DMS53 treated with DMSO at 0.1 percent for 48 hours (cell line): ENCODE measurements around the gene FKBP6.
"Not testable (repeated sequence)": the region's sequence is repeated elsewhere in the genome, so short reads cannot be mapped to it uniquely, and the experiment has no call there.

ENCODE experiments used
- DNase-seq: peaks from one replicate; lab custom pipeline; 2025; ENCODE audit not compliant: unreplicated experiment; lab: John Stamatoyannopoulos, UW

FKBP6 gene

GRCh38 chr7:73387908-73388414, 60.0 kb downstream of the FKBP6 start:
- no peak for DNase-seq

DNA sequence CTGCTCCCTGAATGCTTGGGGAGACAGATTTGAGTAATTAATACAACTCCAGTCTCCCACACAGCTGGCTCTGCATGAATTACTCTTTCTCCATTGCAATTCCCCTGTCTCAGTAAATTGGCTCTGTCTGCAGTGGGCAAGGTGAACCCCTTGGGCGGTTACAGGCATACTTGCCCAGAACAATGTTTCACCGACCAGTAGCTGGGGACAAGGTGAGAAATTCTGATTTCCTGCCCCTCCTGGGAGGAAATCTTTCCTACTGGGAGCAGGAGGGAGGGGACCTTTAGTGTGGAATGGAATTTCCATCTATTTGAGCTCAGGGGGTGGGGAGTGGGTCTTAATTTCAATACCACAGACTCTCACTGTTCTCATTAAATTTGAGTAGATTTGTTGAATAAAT, 63.4 kb downstream of the FKBP6 start:
- DNase-seq, result no peak

DNA sequence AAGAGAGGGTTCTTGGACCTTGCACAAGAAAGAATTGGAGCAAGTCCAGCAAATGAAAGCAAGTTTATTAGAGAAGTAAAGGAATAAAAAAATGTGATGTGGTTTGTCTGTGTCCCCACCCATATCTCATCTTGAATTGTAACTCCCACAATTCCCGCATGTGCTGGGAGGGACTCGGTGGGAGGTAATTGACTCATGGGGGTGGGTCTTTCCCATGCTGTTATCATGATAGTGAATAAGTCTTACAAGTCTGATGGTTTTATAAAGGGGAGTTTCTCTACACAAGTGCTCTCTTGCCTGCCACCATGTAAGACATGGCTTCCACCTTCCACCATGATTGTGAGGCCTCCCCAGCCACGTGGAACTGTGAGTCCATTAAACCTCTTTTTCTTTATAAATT, 66.5 kb downstream of the FKBP6 start:
- DNase-seq, result no peak

DNA sequence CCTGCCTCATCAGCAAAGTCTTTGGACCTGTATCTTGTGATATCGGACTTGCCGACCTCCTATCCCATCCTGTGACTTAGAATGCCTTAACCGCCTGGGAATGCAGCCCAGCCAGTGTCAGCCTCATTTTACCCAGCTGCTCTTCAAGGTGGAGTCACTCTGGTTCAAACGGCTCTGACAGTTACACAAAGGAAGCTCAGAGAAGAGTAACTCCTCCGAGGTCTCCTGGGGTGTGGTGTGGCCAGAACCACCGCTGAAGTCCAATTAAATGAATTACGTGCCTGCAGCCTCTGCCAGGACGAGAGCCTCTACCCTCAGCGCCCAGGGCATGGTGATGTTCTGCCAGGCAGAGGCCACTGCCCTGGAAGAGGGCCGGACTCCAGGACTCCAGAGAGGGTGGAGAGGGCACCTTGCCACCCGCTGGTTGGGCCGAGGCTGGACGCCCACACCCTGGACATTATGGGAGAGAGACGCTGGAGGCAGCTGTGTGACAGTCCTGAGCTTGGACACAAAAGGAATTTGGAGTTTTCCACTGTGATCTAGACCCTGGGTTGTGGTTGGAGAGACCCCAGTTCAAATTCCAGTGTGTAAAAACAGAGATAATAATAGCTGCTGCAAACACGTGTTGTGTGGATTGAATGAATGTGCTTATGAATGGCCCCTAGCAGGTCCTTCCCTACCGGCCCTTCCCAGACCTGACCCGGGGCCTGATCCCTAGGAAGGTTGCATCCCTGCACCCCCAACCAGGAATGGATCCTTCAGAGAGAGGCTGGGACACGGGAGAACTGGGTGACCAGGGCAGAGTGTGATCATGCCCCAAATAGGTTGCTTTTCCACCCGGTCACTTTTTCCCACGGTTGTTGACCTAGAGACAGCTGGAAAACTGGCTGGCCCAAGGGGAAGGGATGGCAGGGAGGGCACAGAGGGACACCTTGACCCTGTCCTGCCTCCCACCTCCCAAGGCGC, 67.9 kb downstream of the FKBP6 start:
- DNase-seq, result no peak

GRCh38 chr7:73397521-73398281, 69.7 kb downstream of the FKBP6 start:
- DNase-seq, result no peak

- DNase-seq, result peak; percentile 49
Observed at GRCh38 chr7:73399185-73400050, 71.5 kb downstream of the FKBP6 start.

DNA sequence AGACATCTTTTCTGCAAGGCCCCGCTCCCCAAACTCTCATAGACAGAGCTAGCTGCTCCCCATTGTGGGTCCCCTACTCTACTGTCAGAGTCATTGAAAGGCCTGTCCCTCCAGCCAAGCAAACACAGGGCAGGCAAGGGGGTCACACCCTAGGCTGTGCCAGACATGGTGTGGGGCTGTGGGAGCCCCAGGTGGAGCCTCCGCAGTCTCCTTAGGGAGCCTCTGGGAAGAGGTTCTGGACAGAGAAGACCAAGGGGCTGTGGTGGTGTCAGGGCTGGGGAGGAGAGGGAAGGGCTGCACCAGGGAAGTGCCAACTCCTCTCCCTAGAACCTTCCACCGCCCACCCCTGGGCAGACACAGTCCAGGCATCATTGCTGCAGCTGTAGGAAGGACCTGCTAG, 76.9 kb downstream of the FKBP6 start:
- not testable (repeated sequence) for DNase-seq
